Tibial nerve (tissue), 4 donors: ENCODE data around the gene ANKMY2. TPM values are rescaled to one million over a fixed set of nuclear protein-coding genes. Genes with fewer than 3 reads are reported as not detected.
A peak's percentile ranks its signal among the peaks of the same experiment; 100 is the strongest.

Experiments
- DNase-seq, 2 donors: peaks; one replicate each; pipeline ENCODE4 v3.0.0-alpha.2; 2019; ENCODE audit warnings: low spot score in 2 of 2
- H3K27ac ChIP-seq, 4 donors: fragments of 200-600 bp; sonication (generic) in 3 of 4; one replicate each; pipeline ENCODE4 v1.5.1; 2017 to 2019; ENCODE audit warnings: mild to moderate bottlenecking in 1 of 4
- H3K27me3 ChIP-seq, 2 donors: fragments of 200-600 bp; sonication (generic) in 1 of 2; one replicate each; pipeline versions ENCODE4 v1.5.1 to v1.6.0; 2017 to 2019
- H3K36me3 ChIP-seq, 3 donors: fragments of 200-600 bp; sonication (generic); one replicate each; pipeline ENCODE4 v1.5.1; 2018 to 2019
- H3K4me1 ChIP-seq, 4 donors: fragments of 200-600 bp; sonication (generic) in 3 of 4; one replicate each; pipeline ENCODE4 v1.5.1; 2017 to 2019
- H3K4me3 ChIP-seq, 4 donors: fragments of 200-600 bp; sonication (generic) in 3 of 4; one replicate each; pipeline ENCODE4 v1.5.1; 2017 to 2019; ENCODE audit warnings: mild to moderate bottlenecking in 1 of 4, moderate library complexity in 1 of 4
- H3K9me3 ChIP-seq, 4 donors: fragments of 200-600 bp; sonication (generic) in 3 of 4; one replicate each; pipeline ENCODE4 v1.5.1; 2017 to 2019
- CTCF ChIP-seq, 5 experiments: fragments of 200-600 bp in 3 of 5; fragments of 450-650 bp in 2 of 5; sonication (generic) in 3 of 5; IDR thresholded peaks; one replicate each; pipeline ENCODE4 v1.5.1; 2016 to 2019; ENCODE audit warnings: antibody characterized with exemption in 5 of 5, mild to moderate bottlenecking in 3 of 5, moderate library complexity in 2 of 5
- EP300 ChIP-seq, 2 donors: sonication (generic); formaldehyde crosslinking; IDR thresholded peaks; one replicate each; pipeline ENCODE4 v1.6.1; 2017; ENCODE audit warnings: antibody characterized with exemption in 2 of 2, mild to moderate bottlenecking in 1 of 2
- POLR2A ChIP-seq, 2 donors: fragments of 450-650 bp; IDR thresholded peaks; one replicate each; pipeline ENCODE4 v1.6.1; 2017; ENCODE audit warnings: antibody characterized with exemption in 2 of 2, mild to moderate bottlenecking in 2 of 2, moderate library complexity in 2 of 2
- WGBS, 2 donors: methylation state at CpG; one replicate each; pipeline ENCODE4 v1.1.5; 2018; 5-methylcytosine and 5-hydroxymethylcytosine counted together
- total RNA-seq, 4 donors: library from RNA; depleted of rRNA; stranded (reverse); fragments of >200 nt; gene quantifications; one replicate each; pipeline ENCODE4 v1.1.0, GENCODE V29; 2016

ANKMY2 gene
- total RNA-seq: 10 to 100 TPM; 10.0 to 15.3 (median 13.7) TPM

GRCh38 chr7:16645593-16646471 lies at the start of gene ANKMY2, which contains the start of gene BZW2:
ANKMY2 (minus strand) TSS chr7:16645754; CDS start chr7:16645573, 181 bp downstream.
BZW2 (plus strand) TSS chr7:16646181; CDS start chr7:16665444, 19,263 bp downstream.
- peak; percentile 88 to 90 for DNase-seq
- TF ChIP-seq CTCF (IDR thresholded peaks at IDR 0.05): peak; percentile 8 to 67 (median 13)
- peak; percentile 87 to 95 for TF ChIP-seq EP300 (IDR thresholded peaks at IDR 0.05)
- peak; percentile 95 to 97 for TF ChIP-seq POLR2A (IDR thresholded peaks at IDR 0.05)
- Histone ChIP-seq H3K27me3 (no peaks in the 10 kb centered on the region), H3K27ac (peak within 1 kb of the TSS; percentile 86 to 97 (median 92)), H3K9me3 (no peaks in the 10 kb centered on the region), H3K36me3 (peaks cover 0 to 2% (median 0%) of the 10 kb centered on the region in 3 donors), H3K4me1 (peaks cover 0 to 60% (median 16%) of the 10 kb centered on the region in 4 donors), H3K4me3 (peak within 1 kb of the TSS; percentile 83 to 89 (median 87))
- WGBS, 2 donors: 1% methylated on average over 59 to 63 of the region's 73 CpGs

GRCh38 chr7:16694806-16695205 lies 49.3 kb upstream of the ANKMY2 start:
- no peak for TF ChIP-seq POLR2A (IDR thresholded peaks at IDR 0.05)
- TF ChIP-seq EP300 (IDR thresholded peaks at IDR 0.05): no peak
- no peak for TF ChIP-seq CTCF (IDR thresholded peaks at IDR 0.05)
- Histone ChIP-seq H3K36me3 (peaks cover 0 to 84% (median 0%) of the 10 kb centered on the region in 3 donors), H3K4me3 (no peak overlapping the region), H3K27ac (no peak overlapping the region), H3K27me3 (no peaks in the 10 kb centered on the region), H3K4me1 (peaks cover 0 to 11% (median 0%) of the 10 kb centered on the region in 4 donors), H3K9me3 (no peaks in the 10 kb centered on the region)
- WGBS, 2 donors: 83 to 84% methylated on average over 6 of the region's 6 CpGs
- no peak for DNase-seq

- TF ChIP-seq CTCF (IDR thresholded peaks at IDR 0.05) (no peak), EP300 (IDR thresholded peaks at IDR 0.05) (no peak)
- no peak for DNase-seq
- H3K27me3 ChIP-seq: no peaks in the 10 kb centered on the region
- WGBS, 2 donors: 83 to 98% methylated on average over 2 of the region's 2 CpGs
- H3K27ac ChIP-seq: no peak overlapping the region
- H3K36me3 ChIP-seq: peaks cover 0 to 86% (median 0%) of the 10 kb centered on the region in 3 donors
- H3K4me1 ChIP-seq: peaks cover 0 to 8% (median 0%) of the 10 kb centered on the region in 4 donors
- H3K4me3 ChIP-seq: no peak overlapping the region
- no peaks in the 10 kb centered on the region for H3K9me3 ChIP-seq
These were observed 48.2 kb upstream of the ANKMY2 start for GRCh38 chr7:16693601-16694318.

GRCh38 chr7:16691241-16691640 lies 45.7 kb upstream of the ANKMY2 start:
- Histone ChIP-seq H3K36me3 (peaks cover 0 to 71% (median 0%) of the 10 kb centered on the region in 3 donors), H3K9me3 (no peaks in the 10 kb centered on the region), H3K27ac (no peak overlapping the region), H3K4me3 (no peak overlapping the region), H3K27me3 (no peaks in the 10 kb centered on the region), H3K4me1 (no peaks in the 10 kb centered on the region)
- 83% methylated on average over 4 of the region's 4 CpGs for WGBS, 2 donors
- no peak for DNase-seq
- TF ChIP-seq EP300 (IDR thresholded peaks at IDR 0.05) (no peak), CTCF (IDR thresholded peaks at IDR 0.05) (no peak), POLR2A (IDR thresholded peaks at IDR 0.05) (no peak)
